HepG2 (cell line): ENCODE data around the gene RRP8. TPM values are rescaled to one million over a fixed set of nuclear protein-coding genes. Genes with fewer than 3 reads are reported as not detected.

ENCODE experiments used
- ARID5B ChIP-seq: IDR thresholded peaks from 2 replicates; pipeline ENCODE4 v1.4.0; 2020; ENCODE audit warnings: mild to moderate bottlenecking, missing genetic modification reagents
- DR1 ChIP-seq: sonication (generic); formaldehyde crosslinking; IDR thresholded peaks from 2 replicates; pipeline ENCODE4 v1.8.0; 2021; ENCODE audit warnings: mild to moderate bottlenecking, missing genetic modification reagents, inconsistent platforms
- FOSL2 ChIP-seq: sonication (generic); formaldehyde crosslinking; IDR thresholded peaks from 2 replicates; pipeline ENCODE4 v1.4.0; 2020; ENCODE audit warnings: missing genetic modification reagents
- KDM2A ChIP-seq: sonication (generic); formaldehyde crosslinking; IDR thresholded peaks from 2 replicates; pipeline ENCODE4 v1.4.0; 2020; ENCODE audit warnings: low read depth, missing genetic modification reagents, borderline replicate concordance
- MEIS2 ChIP-seq: sonication (generic); formaldehyde crosslinking; IDR thresholded peaks from 2 replicates; pipeline ENCODE4 v1.9.0; 2021; ENCODE audit warnings: mild to moderate bottlenecking, missing genetic modification reagents
- MNT ChIP-seq: fragments of 450-650 bp; IDR thresholded peaks from 2 replicates; pipeline ENCODE4 v1.6.1; 2016
- NR2F6 ChIP-seq, 2 experiments: IDR thresholded peaks; 2 replicates each; pipeline ENCODE4 v1.6.1; 2016; ENCODE audit warnings: antibody characterized with exemption in 1 of 2, mild to moderate bottlenecking in 1 of 2
- PAXIP1 ChIP-seq: sonication (generic); formaldehyde crosslinking; conservative IDR thresholded peaks from 2 replicates; pipeline ENCODE4 v1.4.0; 2020; ENCODE audit warnings: mild to moderate bottlenecking, missing genetic modification reagents, moderate library complexity
- RARA ChIP-seq: IDR thresholded peaks from 2 replicates; pipeline ENCODE4 v1.6.1; 2016; ENCODE audit warnings: missing genetic modification reagents, missing compliant biosample characterization
- RBAK ChIP-seq: sonication (generic); formaldehyde crosslinking; IDR thresholded peaks from 2 replicates; pipeline ENCODE4 v1.5.1; 2020; ENCODE audit warnings: mild to moderate bottlenecking, missing genetic modification reagents
- REL ChIP-seq: sonication (generic); formaldehyde crosslinking; conservative IDR thresholded peaks from 2 replicates; pipeline ENCODE4 v1.8.0; 2022; ENCODE audit warnings: mild to moderate bottlenecking, missing genetic modification reagents, moderate library complexity
- RORA ChIP-seq: sonication (generic); formaldehyde crosslinking; IDR thresholded peaks from 2 replicates; pipeline ENCODE4 v1.5.0; 2020; ENCODE audit warnings: mild to moderate bottlenecking, missing genetic modification reagents, moderate library complexity
- ZFP37 ChIP-seq: sonication (generic); formaldehyde crosslinking; IDR thresholded peaks from 2 replicates; pipeline ENCODE4 v1.4.0; 2020; ENCODE audit warnings: missing genetic modification reagents, borderline replicate concordance
- ZNF337 ChIP-seq: sonication (generic); formaldehyde crosslinking; IDR thresholded peaks from 2 replicates; pipeline ENCODE4 v1.5.1; 2020; ENCODE audit warnings: missing genetic modification reagents, low read depth, mild to moderate bottlenecking, borderline replicate concordance
- polyA plus RNA-seq, 8 experiments: library from polyadenylated mRNA; depleted of rRNA in 3 of 8; stranded (reverse) in 7 of 8; unstranded in 1 of 8; fragments of >200 nt; fragmentation: Illumina TruSeq in 4 of 8; extraction: Trizol in 4 of 8; gene quantifications; 2 replicates each; pipeline versions ENCODE4 v1.2.1 to v1.2.3, GENCODE V29; 2011 to 2016; ENCODE audit warnings: low read depth in 4 of 8, missing spikeins in 1 of 8, mixed read lengths in 1 of 8; ENCODE audit not compliant: insufficient read depth in 1 of 8
- total RNA-seq, 5 experiments: library from RNA; depleted of rRNA; stranded (reverse); fragments of >200 nt; fragmentation: Illumina TruSeq; extraction: Trizol; gene quantifications; 2 replicates each; pipeline ENCODE4 v1.2.3, GENCODE V29; 2016; ENCODE audit warnings: low read depth in 1 of 5
- TF ChIP-seq, protein P1 (sequence below): sonication (generic); formaldehyde crosslinking; IDR thresholded peaks from 2 replicates; pipeline ENCODE4 v1.4.0; 2020; ENCODE audit warnings: missing genetic modification reagents, borderline replicate concordance

The RRP8 gene
- total and polyA plus RNA-seq, 2 of the 13 experiments (the other 11 are each of a cell fraction or from before 2014, with no cell fraction given), result 7.2 to 21.6 TPM

DNA sequence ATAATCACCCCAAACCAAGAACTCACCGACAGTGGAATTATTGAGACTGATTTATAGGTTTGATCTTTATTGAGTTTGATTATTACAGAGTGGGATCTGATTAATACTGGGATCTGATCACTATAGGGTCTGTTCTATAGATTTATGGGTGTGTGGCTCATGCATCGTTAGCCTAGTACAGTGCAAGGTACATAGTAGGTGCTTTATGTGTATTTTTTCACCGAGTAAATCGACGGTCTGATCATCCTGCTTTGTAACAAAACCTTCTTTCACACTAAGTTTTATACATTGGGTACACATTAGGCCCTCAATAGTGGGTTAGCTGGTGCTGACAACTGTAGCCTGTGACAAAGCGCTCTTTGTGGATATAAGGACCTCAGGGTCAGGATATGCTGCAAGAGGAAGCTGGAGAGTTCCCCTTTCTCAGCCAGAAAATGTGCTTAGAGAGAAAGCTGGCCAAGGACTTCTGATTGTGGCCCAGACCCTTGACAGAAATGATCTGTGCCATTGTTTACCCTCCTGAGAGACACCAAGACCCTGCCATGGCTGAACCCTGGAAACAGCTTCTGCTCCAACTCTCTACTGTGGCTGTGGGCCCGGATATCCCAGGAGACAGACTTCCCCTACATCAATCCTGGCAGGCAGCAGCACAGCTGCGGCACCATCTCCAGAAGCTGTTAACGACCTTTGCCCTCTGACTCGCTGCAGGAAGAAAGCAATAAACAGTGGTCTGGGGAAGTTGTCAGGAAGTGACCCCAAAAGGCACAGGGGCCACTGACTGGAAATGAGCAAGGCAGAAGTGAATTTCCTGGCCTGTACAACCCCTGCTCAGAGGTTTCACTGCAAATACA lies 31.9 kb upstream of the RRP8 start (continued):
- TF ChIP-seq PAXIP1 (CRISPR knock-in tag) (peak; percentile 71), RARA (CRISPR knock-in tag) (peak; percentile 56), FOSL2 (CRISPR knock-in tag) (peak; percentile 57), RORA (no peak), RBAK (CRISPR knock-in tag) (peak; percentile 50; the same call in 1 of the 2 replicates), ZFP37 (CRISPR knock-in tag) (no peak), DR1 (CRISPR knock-in tag) (no peak), ZNF337 (CRISPR knock-in tag) (no peak), MEIS2 (CRISPR knock-in tag) (peak; percentile 34; the same call in 1 of the 2 replicates), KDM2A (CRISPR knock-in tag) (no peak; the same call in 1 of the 2 replicates), MNT (no peak), NR2F6 (IDR thresholded peaks at IDR 0.05) (peak; percentile 47; the same call in 1 of the 2 replicates), NR2F6 (CRISPR knock-in tag; IDR thresholded peaks at IDR 0.05) (peak; percentile 66), ARID5B (CRISPR knock-in tag) (peak; percentile 39; the same call in 1 of the 2 replicates), REL (no peak)
- TF ChIP-seq, protein P1, sequence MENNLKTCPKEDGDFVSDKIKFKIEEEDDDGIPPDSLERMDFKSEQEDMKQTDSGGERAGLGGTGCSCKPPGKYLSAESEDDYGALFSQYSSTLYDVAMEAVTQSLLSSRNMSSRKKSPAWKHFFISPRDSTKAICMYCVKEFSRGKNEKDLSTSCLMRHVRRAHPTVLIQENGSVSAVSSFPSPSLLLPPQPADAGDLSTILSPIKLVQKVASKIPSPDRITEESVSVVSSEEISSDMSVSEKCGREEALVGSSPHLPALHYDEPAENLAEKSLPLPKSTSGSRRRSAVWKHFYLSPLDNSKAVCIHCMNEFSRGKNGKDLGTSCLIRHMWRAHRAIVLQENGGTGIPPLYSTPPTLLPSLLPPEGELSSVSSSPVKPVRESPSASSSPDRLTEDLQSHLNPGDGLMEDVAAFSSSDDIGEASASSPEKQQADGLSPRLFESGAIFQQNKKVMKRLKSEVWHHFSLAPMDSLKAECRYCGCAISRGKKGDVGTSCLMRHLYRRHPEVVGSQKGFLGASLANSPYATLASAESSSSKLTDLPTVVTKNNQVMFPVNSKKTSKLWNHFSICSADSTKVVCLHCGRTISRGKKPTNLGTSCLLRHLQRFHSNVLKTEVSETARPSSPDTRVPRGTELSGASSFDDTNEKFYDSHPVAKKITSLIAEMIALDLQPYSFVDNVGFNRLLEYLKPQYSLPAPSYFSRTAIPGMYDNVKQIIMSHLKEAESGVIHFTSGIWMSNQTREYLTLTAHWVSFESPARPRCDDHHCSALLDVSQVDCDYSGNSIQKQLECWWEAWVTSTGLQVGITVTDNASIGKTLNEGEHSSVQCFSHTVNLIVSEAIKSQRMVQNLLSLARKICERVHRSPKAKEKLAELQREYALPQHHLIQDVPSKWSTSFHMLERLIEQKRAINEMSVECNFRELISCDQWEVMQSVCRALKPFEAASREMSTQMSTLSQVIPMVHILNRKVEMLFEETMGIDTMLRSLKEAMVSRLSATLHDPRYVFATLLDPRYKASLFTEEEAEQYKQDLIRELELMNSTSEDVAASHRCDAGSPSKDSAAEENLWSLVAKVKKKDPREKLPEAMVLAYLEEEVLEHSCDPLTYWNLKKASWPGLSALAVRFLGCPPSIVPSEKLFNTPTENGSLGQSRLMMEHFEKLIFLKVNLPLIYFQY (CRISPR knock-in tag), result no peak
